Measurements from ENCODE around the gene CYB5R4.
"Not testable (repeated sequence)": the region's sequence is repeated elsewhere in the genome, so short reads cannot be mapped to it uniquely, and the experiment has no call there.

Gene CYB5R4

DNA sequence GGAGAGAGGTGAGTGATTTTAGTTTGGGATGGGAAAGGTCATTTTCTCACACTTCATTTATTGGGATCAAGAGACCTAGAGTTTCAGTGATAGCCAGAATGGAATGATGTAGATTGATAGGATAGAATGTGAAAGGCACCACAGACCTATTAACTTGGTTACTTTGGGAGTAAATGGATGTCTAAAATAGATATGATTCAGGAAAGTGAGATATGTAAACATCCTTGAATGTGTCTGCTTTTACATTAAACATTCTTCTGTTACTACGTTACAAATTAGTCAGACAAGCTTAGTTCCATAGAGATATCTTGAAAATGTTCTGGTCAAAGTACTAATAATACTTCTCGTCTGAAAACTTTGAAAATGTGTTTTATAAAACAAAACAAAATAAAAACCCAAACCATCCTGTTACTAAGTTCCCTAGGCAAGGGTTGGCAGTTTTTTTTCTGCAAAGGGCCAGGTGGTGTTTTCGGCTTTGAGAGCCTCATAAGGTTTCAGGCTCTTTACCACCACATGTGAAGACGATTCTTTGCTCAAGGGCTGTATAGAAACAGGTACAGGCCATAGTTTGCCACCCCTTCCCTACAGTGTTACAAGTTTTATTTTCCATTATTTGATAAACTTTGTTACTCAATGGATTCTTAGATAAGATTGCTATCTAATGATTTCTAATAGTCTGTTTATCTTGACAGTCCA, 3.4 kb downstream of the CYB5R4 start:
- no peak for DNase-seq (ENCODE audit: low read depth, low spot score)

- no peak for DNase-seq (ENCODE audit: low read depth, low spot score)
Observed at GRCh38 chr6:83867043-83867442, 7.6 kb downstream of the CYB5R4 start.

GRCh38 chr6:83867527-83868161, 8.2 kb downstream of the CYB5R4 start:
- DNase-seq (ENCODE audit: low read depth, low spot score), result peak; percentile 45

GRCh38 chr6:83868639-83869038, 9.2 kb downstream of the CYB5R4 start:
- no peak for DNase-seq (ENCODE audit: low read depth, low spot score)

- DNase-seq (ENCODE audit: low read depth, low spot score), result no peak
Observed at GRCh38 chr6:83870649-83871048, 11.2 kb downstream of the CYB5R4 start.

GRCh38 chr6:83872386-83873118, 13.1 kb downstream of the CYB5R4 start:
- no peak for DNase-seq (ENCODE audit: low read depth, low spot score)

- no peak for DNase-seq (ENCODE audit: low read depth, low spot score)
Observed at GRCh38 chr6:83873869-83874268, 14.4 kb downstream of the CYB5R4 start.

DNA sequence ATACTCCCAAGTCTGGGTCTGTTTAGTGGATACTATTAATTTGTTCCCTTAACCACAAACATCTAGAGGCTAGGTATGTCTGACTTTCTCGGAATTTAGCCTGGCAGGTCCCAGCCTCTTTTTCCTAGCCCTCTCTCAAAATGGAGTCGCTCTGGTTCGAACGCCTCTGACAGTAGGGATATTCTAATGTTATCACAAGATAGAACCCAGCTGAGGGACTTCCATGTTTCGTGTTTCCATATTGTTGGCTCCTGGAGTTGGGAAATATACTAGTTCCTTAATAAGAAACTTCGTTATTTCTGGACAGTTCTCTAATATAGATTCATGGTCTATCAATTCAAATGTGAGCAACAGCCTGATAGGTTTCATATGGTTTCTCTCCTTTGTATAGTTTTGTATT, 16.4 kb downstream of the CYB5R4 start:
- no peak for DNase-seq (ENCODE audit: low read depth, low spot score)

DNA sequence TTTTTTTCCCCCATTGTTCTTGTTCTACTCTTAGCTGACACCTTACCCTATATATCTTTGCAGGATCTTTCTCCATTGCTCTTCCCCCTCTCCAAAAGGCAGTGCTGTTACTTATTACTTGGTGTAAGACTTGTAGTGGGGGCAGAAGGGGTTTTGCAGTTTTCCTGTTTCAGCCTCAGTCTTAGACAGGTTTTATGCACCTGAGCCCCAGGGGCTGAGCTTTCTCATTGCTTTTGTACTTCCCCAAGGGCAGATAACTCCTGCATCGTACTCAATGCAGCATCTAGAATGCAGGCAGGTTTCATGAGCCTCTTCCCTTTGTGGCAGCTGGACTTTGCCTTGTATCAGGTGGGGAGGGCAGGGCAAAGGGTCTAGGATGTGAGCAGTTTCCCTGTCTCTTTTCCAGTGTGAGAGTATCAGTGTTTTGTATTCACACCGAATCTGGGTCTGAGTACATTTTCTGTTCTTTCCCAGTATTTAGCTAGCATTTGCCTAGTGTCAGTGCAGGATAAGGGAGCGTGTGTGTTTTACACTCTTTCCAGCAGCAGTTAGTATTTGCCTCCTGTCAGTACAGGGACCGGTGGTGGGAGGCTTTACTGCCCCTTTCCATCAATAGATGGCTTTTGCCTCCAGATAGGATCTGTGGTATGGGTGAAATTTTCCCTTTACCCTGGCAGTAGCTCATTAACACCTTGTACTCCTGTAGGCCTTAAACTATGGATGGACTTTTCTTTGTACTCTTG, 19.6 kb downstream of the CYB5R4 start:
- no peak for DNase-seq (ENCODE audit: low read depth, low spot score)

DNA sequence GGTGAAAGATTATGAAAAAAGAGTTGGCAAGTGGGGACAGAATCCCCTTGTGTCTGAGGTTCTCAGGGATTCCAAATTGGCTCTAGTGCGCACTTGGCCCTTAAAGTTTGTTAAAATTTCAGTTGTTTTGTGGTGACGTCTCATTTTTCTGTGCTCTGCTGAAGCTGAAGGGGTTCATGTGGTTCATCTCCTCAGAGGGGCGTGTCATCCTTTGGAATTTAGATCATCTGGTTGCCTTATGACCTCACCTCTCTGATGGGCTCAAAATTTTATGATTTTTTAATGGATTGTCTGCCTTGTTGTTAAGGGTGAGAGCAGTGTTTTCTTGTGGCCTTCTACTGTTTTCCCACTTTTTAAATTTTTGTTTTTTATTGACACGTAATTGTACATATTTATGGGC, 20.3 kb downstream of the CYB5R4 start:
- DNase-seq (ENCODE audit: low read depth, low spot score), result no peak

DNA sequence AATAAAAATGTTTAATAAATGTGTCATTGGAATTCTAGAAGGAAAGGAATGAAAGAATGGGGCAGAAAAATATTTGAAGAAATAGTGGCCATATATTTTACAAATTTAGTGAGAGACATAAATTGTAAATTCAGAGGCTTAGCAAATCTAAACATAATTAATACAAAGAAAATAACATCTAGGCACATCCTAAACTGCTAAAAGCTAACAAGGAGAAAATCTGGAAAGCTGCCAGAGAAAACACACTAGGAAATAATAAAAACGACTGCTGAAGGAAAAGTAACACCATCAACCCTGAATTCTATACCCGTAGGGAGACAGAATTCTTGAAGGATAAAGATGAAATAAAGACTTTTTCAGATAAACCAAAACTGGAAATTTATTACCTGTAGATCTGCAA, 23.8 kb downstream of the CYB5R4 start:
- DNase-seq (ENCODE audit: low read depth, low spot score), result no peak

GRCh38 chr6:83884523-83884922, 25.0 kb downstream of the CYB5R4 start:
- DNase-seq (ENCODE audit: low read depth, low spot score), result no peak

DNA sequence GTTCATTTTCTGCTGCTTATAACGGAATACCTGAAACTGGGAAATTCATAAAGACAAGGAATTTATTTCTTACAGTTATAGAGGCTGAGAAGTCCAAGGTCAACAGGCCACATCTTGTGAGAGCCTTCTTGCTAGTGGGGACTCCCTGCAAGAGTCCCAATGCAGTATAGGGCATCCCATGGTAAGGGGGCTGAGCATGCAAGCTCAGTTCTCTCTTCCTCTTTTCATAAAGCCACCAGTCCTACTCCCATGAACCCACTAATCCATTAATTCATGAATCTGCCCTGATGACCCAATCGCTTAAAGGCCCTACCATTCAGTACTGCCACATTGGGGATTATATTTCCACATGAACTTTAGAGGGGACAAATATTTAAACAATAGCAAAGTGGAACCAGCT, 26.5 kb downstream of the CYB5R4 start:
- no peak for DNase-seq (ENCODE audit: low read depth, low spot score)

GRCh38 chr6:83889621-83890020, 30.1 kb downstream of the CYB5R4 start:
- no peak for DNase-seq (ENCODE audit: low read depth, low spot score)

GRCh38 chr6:83890520-83890919, 31.0 kb downstream of the CYB5R4 start:
- DNase-seq (ENCODE audit: low read depth, low spot score), result no peak

- DNase-seq (ENCODE audit: low read depth, low spot score), result no peak
Observed at GRCh38 chr6:83891586-83891985, 32.1 kb downstream of the CYB5R4 start.

DNA sequence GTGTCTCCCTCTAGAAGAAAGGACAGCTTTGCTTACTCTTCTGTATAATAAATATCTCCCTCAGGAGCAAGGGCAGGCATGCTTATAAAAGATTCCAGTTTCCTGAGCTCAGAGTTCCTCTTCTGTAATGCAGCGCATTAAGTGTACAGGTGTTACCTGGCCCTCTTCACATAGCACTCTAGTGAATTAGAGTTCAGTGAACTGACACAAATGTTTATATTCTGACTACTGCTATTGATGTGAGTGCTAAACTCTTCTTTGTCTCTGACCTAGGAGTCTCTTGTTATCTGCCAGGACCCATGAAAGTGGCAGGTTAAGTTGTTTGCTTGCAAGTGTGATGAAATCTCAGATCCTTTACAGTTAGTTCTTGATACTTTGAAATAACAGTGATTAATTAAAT, 33.5 kb downstream of the CYB5R4 start:
- no peak for DNase-seq (ENCODE audit: low read depth, low spot score)

- not testable (repeated sequence) for DNase-seq (ENCODE audit: low read depth, low spot score)
Observed at GRCh38 chr6:83897094-83897493, 37.6 kb downstream of the CYB5R4 start.

- no peak for DNase-seq (ENCODE audit: low read depth, low spot score)
Observed at GRCh38 chr6:83901624-83902023, 42.1 kb downstream of the CYB5R4 start.

- no peak for DNase-seq (ENCODE audit: low read depth, low spot score)
Observed at GRCh38 chr6:83904395-83904794, 44.9 kb downstream of the CYB5R4 start.

DNA sequence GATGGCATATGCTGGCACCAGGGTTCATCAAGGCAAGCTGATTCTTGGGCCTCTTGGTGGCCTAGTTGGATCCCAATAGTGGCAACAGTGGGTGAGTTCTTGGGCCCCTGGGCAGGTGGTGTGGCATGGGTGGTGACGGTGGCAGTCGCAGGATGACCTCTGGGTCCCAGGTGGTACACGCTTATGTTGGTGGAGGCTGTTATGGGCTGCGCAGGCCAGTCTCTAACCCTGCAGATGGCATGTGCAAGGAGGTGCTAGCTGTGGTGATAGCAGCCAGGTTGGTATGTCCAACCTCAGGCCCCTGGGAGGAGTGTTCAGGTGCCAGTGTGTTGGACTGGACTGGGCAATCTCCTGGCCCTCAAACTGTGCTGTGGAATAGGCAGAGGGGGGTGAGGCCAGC, 46.2 kb downstream of the CYB5R4 start:
- no peak for DNase-seq (ENCODE audit: low read depth, low spot score)

Measured in smooth muscle cell of the brain vasculature (primary cell).